ENCODE measurements around the gene KCNG2. TPM values are rescaled to one million over a fixed set of nuclear protein-coding genes. Genes with fewer than 3 reads are reported as not detected.

KCNG2 gene
- total and polyA plus RNA-seq, 2 of the 8 experiments (the other 6 are each of a cell fraction or from before 2014, with no cell fraction given), result 0.19 to 0.74 TPM

DNA sequence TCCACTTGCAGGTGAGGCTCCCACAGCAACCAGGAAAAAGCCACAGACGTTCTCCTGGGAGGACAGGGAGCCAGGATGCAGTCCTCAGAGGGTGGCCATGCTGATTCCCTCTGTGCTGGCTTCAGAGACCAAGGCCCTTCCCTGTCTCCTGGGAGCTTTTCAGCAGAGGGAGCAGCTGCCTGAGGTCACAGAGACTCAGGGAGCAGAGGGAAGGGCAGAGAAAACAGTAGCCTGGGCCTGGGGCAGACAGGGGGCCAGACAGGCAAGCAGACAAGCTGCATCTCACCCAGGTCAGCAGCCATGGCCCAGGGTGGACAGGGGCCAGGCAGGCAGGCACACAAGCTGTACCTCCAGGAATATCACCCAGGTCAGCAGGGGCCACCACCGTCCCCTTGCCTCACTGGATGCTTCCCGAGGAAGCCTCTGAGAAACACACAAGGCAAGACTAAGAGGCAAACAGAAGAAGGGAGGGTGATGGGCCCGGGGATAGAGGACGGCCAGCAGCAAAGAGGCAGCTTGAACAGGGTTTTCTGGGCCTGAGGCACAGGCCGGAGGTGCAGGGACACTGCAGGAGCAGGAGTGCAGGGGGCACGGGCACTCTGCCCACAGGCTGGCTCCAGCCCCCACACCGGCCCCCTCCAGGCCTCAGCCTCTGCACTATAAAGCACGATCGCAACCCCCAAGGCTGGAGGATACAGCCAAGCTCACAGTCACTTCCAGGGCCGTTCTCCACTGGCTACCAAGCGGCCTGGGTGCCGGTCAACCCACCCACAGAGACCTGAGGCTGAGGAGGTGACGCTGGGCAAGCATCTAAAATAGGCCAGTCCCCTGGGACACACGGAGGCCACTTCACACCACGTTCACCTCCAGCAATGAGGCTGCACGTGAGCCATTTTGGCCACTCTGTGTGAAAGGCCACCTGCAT is 147.6 kb downstream of the KCNG2 start (continued):
- TF ChIP-seq SP4 (IDR thresholded peaks at IDR 0.05; ENCODE audit: low read length) (no peak), RBBP5 (IDR thresholded peaks at IDR 0.05; ENCODE audit: borderline replicate concordance, low read depth, low read length) (no peak), KDM5A (IDR thresholded peaks at IDR 0.05; ENCODE audit: low read length) (no peak), TAF7 (optimal IDR thresholded peaks at IDR 0.05; ENCODE audit: borderline replicate concordance, low read depth, low read length) (no peak), TBP (IDR thresholded peaks at IDR 0.05; ENCODE audit: low read depth, low read length) (no peak), CBX8 (IDR thresholded peaks at IDR 0.05; ENCODE audit: borderline replicate concordance, low read depth, low read length) (no peak)
- TF ChIP-seq, protein P1, sequence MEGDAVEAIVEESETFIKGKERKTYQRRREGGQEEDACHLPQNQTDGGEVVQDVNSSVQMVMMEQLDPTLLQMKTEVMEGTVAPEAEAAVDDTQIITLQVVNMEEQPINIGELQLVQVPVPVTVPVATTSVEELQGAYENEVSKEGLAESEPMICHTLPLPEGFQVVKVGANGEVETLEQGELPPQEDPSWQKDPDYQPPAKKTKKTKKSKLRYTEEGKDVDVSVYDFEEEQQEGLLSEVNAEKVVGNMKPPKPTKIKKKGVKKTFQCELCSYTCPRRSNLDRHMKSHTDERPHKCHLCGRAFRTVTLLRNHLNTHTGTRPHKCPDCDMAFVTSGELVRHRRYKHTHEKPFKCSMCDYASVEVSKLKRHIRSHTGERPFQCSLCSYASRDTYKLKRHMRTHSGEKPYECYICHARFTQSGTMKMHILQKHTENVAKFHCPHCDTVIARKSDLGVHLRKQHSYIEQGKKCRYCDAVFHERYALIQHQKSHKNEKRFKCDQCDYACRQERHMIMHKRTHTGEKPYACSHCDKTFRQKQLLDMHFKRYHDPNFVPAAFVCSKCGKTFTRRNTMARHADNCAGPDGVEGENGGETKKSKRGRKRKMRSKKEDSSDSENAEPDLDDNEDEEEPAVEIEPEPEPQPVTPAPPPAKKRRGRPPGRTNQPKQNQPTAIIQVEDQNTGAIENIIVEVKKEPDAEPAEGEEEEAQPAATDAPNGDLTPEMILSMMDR (IDR thresholded peaks at IDR 0.05; ENCODE audit: control extremely low read depth in 1 of 3, insufficient read depth in 1 of 3, low read depth in 1 of 3, low read length in 3 of 3), result no peak

Data from H1 (cell line).